ENCODE results near the gene SEZ6L2.

DNA sequence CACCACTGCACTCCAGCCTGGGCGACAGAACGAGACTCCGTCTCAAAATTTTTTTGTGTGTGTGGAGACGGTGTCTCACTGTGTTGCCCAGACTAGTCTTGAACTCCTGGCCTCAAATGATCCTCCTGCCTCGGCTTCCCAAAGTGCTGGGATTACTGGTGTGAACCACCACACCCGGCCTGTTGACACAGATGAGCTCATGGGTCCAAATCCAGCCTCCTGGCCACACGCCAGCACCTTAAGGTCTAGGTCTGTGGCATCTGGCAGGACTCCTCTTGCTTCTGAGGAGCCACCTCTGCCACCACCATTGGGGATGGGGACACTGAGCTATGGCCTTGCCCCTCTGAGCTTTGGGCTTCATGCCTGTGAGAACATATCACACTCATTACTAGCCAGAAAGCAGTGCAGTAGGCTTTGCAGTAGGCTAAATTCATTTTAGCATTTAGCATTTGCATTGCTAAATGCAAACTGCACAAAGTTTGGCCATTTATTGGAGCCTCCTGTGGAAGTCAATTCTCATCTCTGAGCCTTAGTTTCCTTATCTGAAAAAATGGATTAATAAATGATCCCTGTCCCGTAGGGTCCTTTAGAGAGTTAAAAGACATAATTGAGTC is 30.8 kb downstream of the SEZ6L2 start:
- TF ChIP-seq, protein P1, sequence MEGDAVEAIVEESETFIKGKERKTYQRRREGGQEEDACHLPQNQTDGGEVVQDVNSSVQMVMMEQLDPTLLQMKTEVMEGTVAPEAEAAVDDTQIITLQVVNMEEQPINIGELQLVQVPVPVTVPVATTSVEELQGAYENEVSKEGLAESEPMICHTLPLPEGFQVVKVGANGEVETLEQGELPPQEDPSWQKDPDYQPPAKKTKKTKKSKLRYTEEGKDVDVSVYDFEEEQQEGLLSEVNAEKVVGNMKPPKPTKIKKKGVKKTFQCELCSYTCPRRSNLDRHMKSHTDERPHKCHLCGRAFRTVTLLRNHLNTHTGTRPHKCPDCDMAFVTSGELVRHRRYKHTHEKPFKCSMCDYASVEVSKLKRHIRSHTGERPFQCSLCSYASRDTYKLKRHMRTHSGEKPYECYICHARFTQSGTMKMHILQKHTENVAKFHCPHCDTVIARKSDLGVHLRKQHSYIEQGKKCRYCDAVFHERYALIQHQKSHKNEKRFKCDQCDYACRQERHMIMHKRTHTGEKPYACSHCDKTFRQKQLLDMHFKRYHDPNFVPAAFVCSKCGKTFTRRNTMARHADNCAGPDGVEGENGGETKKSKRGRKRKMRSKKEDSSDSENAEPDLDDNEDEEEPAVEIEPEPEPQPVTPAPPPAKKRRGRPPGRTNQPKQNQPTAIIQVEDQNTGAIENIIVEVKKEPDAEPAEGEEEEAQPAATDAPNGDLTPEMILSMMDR (IDR thresholded peaks at IDR 0.05; ENCODE audit: low read length), result no peak
- no peak for TF ChIP-seq EZH2 (IDR thresholded peaks at IDR 0.05; ENCODE audit: borderline replicate concordance, low read length)
